ENCODE measurements around the gene SUPT6H. TPM values are rescaled to one million over a fixed set of nuclear protein-coding genes. Genes with fewer than 3 reads are reported as not detected.

SUPT6H gene
- total RNA-seq, result 38.2 and 55.4 TPM in 2 replicates

GRCh38 chr17:28661635-28662526 is at the start of gene SUPT6H, which contains the start of gene SDF2:
SUPT6H (plus strand) TSS chr17:28662205; CDS start chr17:28673402, 11,197 bp downstream.
SDF2 (minus strand) TSS chr17:28661906; CDS start chr17:28661876, 30 bp downstream.

GRCh38 chr17:28613931-28614381 is 48.0 kb upstream of the SUPT6H start, which contains the start of gene RSKR:
RSKR (minus strand) TSS chr17:28614185; CDS start chr17:28614161, 24 bp downstream.

GRCh38 chr17:28644787-28645575 is 17.0 kb upstream of the SUPT6H start, which contains the start of gene BLTP2:
BLTP2 (minus strand) TSS chr17:28645158; CDS start chr17:28645056, 102 bp downstream.

GRCh38 chr17:28711723-28712031 is 49.7 kb downstream of the SUPT6H start, which contains the start of gene PROCA1:
PROCA1 (minus strand) TSS chr17:28711888; CDS start chr17:28711660, 228 bp downstream.

GRCh38 chr17:28717578-28718332 is 55.8 kb downstream of the SUPT6H start, which contains the start of gene RAB34:
RAB34 (minus strand) TSS chr17:28717868; CDS start chr17:28717266, 602 bp downstream.

GRCh38 chr17:28726226-28726626 is 64.2 kb downstream of the SUPT6H start, which contains the start of gene TLCD1:
TLCD1 (minus strand) TSS chr17:28726233; CDS start chr17:28726097, 136 bp downstream.

GRCh38 chr17:28728364-28729200 is 66.6 kb downstream of the SUPT6H start, which contains the start of gene NEK8:
NEK8 (plus strand) TSS chr17:28728788; CDS start chr17:28728814, 26 bp downstream.

GRCh38 chr17:28743243-28744103 is 81.5 kb downstream of the SUPT6H start, which contains the start of gene TRAF4:
TRAF4 (plus strand) TSS chr17:28744011; CDS start chr17:28744113, 102 bp downstream.

Other genes starting within 250 kb of the SUPT6H start
- not detected in 2 replicates for gene SLC13A2, start 188.6 kb upstream of the SUPT6H start, total RNA-seq
- gene FOXN1, start 155.9 kb upstream of the SUPT6H start, total RNA-seq, result not detected in 2 replicates
- gene UNC119, start 109.6 kb upstream of the SUPT6H start, total RNA-seq, result 23.6 and 27.8 TPM in 2 replicates
- gene PIGS, start 90.7 kb upstream of the SUPT6H start, total RNA-seq, result 46.3 and 60.7 TPM in 2 replicates
- gene ALDOC, start 85.3 kb upstream of the SUPT6H start, total RNA-seq, result 93.7 and 95.1 TPM in 2 replicates
- 4.0 and 4.3 TPM in 2 replicates for gene SPAG5, start 63.2 kb upstream of the SUPT6H start, total RNA-seq
- gene RSKR, start 48.0 kb upstream of the SUPT6H start, total RNA-seq, result 0.68 and 2.8 TPM in 2 replicates
- 74.2 and 90.4 TPM in 2 replicates for gene BLTP2, start 17.0 kb upstream of the SUPT6H start, total RNA-seq
- gene SDF2, start 299 bp upstream of the SUPT6H start, total RNA-seq, result 48.0 and 75.1 TPM in 2 replicates
- gene PROCA1, start 49.7 kb downstream of the SUPT6H start, total RNA-seq, result 1.0 and 1.9 TPM in 2 replicates
- gene RAB34, start 55.7 kb downstream of the SUPT6H start, total RNA-seq, result 203 and 253 TPM in 2 replicates
- 666 and 767 TPM in 2 replicates for gene RPL23A, start 57.8 kb downstream of the SUPT6H start, total RNA-seq
- 7.0 and 11.3 TPM in 2 replicates for gene TLCD1, start 64.0 kb downstream of the SUPT6H start, total RNA-seq
- 2.8 and 3.3 TPM in 2 replicates for gene NEK8, start 66.6 kb downstream of the SUPT6H start, total RNA-seq
- gene TRAF4, start 81.8 kb downstream of the SUPT6H start, total RNA-seq, result 8.7 and 10.7 TPM in 2 replicates
- gene FAM222B, start 180.6 kb downstream of the SUPT6H start, total RNA-seq, result 7.8 and 9.2 TPM in 2 replicates
- gene ERAL1, start 192.8 kb downstream of the SUPT6H start, total RNA-seq, result 25.0 and 36.9 TPM in 2 replicates
- 25.3 and 31.2 TPM in 2 replicates for gene FLOT2, start 235.5 kb downstream of the SUPT6H start, total RNA-seq
- gene DHRS13, start 240.9 kb downstream of the SUPT6H start, total RNA-seq, result 3.8 and 10.7 TPM in 2 replicates